Ovary (tissue), 3 donors: ENCODE measurements around the gene ACER3.

ENCODE experiments used
- POLR2A ChIP-seq: fragments of 450-650 bp; IDR thresholded peaks from one replicate; pipeline ENCODE4 v1.6.1; 2017; ENCODE audit warnings: antibody characterized with exemption, mild to moderate bottlenecking, moderate library complexity
- TF ChIP-seq, protein P1 (sequence below), 3 donors: fragments of 450-650 bp in 2 of 3; fragments of 200-600 bp in 1 of 3; IDR thresholded peaks; one replicate each; pipeline versions ENCODE4 v1.5.1 to v1.8.0; 2016 to 2022; ENCODE audit warnings: antibody characterized with exemption in 3 of 3, mild to moderate bottlenecking in 1 of 3
- donor health status: DM: no; HTN: no; CAD: no.

DNA sequence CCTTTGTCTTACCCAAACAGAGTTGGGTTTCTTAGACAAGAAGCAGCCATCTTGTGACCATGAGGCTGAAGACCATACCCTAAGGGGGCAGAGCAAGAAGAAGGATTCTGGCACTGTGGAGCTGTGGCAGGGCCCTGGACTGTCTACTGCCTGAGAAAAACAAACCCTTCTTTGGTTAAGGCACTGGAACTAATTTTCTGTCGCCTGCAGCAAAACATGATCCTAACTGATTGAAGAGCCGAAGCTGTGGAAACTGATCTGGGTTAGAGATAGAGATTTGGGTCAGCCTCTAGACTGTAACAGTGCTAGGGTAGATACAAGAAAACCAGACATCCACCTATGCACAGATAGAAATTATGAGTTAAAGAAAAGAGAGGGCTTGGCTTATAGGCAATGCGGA, 11.3 kb upstream of the ACER3 start:
- TF ChIP-seq, protein P1, sequence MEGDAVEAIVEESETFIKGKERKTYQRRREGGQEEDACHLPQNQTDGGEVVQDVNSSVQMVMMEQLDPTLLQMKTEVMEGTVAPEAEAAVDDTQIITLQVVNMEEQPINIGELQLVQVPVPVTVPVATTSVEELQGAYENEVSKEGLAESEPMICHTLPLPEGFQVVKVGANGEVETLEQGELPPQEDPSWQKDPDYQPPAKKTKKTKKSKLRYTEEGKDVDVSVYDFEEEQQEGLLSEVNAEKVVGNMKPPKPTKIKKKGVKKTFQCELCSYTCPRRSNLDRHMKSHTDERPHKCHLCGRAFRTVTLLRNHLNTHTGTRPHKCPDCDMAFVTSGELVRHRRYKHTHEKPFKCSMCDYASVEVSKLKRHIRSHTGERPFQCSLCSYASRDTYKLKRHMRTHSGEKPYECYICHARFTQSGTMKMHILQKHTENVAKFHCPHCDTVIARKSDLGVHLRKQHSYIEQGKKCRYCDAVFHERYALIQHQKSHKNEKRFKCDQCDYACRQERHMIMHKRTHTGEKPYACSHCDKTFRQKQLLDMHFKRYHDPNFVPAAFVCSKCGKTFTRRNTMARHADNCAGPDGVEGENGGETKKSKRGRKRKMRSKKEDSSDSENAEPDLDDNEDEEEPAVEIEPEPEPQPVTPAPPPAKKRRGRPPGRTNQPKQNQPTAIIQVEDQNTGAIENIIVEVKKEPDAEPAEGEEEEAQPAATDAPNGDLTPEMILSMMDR (IDR thresholded peaks at IDR 0.05) = no peak
- TF ChIP-seq POLR2A = no peak
